H4 (cell line): ENCODE data around the gene SRSF6. TPM values are rescaled to one million over a fixed set of nuclear protein-coding genes. Genes with fewer than 3 reads are reported as not detected.
"Not testable (repeated sequence)": the region's sequence is repeated elsewhere in the genome, so short reads cannot be mapped to it uniquely, and the experiment has no call there.

Experiments used
- DNase-seq: peaks from one replicate; pipeline ENCODE4 v3.0.0-alpha.2; 2015; ENCODE audit warnings: low spot score
- total RNA-seq: library from RNA; depleted of rRNA; stranded (reverse); fragments of >200 nt; shearing (Covaris generic); gene quantifications from 2 replicates; pipeline ENCODE4 v1.2.3, GENCODE V29; 2014; rRNA removed

Gene SRSF6
- total RNA-seq, 1 experiment from 2014 or later: 41.9 TPM

DNA sequence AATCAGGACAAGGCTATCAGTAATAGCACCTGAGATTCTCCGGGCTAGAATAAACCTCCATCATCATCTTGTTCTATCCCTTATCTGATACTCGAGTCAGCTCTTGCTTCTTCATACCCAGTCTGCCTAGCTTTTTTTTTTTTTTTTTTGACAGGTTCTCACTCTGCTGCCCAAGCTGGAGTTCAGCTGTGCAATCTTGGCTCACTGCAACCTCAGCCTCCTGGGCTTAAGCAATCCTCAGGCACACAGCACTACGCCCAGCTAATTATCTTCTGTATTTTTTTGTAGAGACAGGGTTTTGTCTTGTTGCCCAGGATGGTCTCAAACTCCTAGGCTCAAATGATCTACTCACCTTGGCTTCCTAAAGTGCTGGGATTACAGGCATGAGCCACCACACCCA is 19.5 kb downstream of the SRSF6 start:
- no peak for DNase-seq

DNA sequence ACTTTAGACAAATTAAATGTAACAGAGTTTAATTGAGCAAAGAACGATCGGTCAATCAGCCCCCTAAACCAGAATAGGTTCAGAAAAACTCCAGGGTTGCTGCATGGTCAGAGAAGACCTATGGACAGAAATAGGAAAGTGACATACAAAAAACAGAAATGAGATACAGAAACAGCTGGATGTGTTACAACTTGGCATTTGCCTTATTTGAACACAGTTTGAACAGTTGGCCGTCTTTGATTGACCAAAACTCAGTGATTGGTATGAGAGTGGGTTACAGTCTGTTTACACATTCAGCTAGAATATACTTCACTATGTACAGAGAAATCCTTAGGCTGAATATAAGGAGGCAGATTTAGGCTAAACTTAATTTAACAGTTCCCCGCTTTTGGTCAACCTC is 19.9 kb downstream of the SRSF6 start:
- DNase-seq: no peak

DNA sequence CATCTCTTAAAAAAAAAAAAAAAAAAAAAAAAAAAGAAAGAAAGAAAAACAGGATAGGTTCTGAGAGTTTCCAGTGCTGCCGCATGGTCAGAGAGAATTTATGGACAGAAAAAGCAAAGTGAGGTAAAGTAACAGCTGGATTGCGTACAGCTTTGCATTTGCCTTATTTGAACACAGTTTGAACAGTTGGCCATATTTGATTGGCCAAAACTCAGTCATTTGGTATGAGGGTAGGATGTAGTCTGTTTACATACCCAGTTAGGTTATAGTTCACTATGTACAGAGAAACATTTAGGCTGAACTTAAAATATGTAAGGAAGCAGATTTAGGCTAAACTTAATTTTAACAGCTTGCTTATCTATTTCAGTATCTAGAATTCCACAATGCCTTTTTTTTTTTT is 32.3 kb downstream of the SRSF6 start:
- no peak for DNase-seq

DNA sequence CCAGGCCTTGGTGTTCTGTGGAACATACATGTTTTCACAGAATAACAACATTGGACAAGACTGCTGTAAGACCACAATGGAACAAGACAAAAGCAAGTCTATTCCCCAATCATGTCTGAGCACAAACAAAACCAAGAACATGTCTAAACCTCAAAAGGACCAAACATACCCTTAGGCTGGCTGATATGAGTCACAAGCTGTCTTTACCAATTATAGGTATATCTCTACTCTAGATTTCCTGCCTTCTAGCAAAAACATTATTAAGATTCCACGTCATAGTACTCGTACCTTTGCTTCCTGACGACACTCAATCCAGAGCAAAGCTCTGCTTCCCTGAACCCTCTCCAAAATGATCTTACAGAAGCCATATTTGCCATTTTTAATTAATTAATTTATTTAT is 34.4 kb downstream of the SRSF6 start:
- peak; percentile 44 for DNase-seq

DNA sequence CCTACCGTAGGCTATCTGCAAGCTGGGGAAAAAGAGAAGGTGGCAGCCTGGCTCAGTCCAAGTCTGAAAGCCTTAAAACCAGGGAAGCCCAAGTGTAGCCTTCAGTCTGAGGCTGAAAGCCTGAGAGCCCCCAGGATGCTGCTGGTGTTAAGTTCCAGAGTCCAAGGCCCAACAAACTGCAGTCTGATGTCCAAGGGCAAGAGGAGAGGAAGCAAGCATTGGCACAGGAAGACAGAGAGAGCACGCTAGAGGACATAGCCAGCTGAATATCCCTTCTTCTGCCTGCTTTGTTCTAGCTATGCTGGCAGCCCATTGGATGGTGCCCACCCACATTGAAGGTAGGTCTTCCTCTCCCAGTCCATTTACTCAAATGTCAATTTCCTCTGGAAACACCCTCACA is 37.7 kb downstream of the SRSF6 start:
- DNase-seq: no peak

DNA sequence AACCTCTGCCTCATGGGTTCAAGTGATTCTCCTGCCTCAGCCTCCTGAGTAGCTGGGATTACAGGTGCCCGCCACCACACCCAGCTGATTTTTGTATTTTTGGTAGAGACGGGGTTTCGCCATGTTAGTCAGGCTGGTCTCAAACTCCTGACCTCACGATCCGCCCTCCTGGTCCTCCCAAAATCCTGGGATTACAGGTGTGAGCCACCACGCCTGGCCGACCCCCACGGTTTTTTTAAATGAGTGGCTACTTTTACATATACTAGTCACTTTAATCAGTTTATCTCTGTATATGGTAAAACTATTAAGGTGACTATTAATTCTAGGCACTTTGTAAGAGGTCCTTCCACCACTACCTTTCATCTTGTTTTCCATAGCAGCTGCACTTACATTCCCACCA is 44.3 kb downstream of the SRSF6 start:
- not testable (repeated sequence) for DNase-seq

DNA sequence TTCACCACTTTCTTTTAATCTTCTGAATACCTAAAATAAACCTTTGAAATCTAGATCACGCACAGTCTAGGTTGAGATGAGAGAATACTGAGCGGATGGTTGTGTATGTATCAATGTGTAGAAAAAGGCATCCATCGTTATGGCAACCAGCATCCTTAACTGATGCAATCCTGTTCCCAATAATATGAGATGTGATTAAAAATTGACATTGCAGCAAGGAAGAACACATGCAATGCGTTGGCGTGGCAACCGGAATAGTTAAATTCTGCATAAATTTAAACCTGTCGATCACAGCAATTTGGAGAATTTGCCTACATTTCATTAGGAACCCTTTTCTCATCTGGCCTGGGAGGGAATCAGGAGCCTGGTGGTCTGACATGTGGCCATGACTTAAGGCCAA is 48.5 kb downstream of the SRSF6 start:
- DNase-seq: no peak

DNA sequence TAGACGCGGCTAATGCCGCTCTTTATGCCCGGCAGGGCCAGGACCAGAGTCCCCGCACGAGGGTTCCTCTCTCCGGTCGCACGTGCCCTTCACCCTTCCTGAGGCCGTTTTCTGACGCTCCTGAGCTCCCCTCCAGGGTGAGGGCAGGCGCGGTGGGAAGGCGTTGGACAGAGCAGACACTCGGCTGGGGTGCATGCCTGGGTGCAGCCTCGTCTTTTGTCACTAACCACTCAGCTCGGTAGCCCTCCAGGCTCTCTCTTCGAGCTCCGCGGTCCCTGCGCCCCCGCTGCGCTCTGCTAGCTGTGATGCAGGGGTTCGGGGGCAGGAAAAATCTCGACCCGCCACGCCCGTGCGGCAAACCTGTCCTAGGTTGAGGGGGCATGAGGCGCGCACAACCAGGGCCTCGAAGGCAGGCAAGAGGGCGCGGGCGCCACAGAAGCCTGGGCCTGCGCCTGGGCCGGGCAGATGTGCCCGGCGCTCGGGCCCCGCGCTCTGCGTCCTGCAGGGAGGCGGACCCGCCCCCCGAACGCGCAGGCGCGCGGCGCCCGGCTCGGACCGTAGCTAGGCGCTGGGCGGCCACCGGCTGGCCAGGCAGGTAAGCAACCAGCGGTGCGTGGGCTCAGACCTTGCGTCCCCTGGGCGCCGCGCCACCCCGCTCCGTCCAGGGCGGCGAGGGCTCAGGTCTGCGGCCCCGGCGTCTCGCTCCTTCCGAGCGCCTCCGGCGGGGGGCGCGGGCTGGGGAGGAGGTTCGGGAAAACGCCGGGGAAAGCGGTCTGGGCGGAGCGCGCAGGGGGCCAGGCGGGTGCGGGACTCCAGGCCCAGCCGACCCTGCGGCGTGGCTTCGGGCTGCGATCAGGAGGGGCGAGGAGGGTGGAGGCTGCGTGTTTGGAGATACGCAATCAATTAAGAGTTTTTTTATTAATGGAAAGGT is 49.7 kb downstream of the SRSF6 start, which contains the start of gene L3MBTL1:
TSS of gene L3MBTL1 (plus strand) at position 548 of the 931 bp plus-strand sequence. CDS start 5,807 bp downstream, outside the sequence.
- no peak for DNase-seq

DNA sequence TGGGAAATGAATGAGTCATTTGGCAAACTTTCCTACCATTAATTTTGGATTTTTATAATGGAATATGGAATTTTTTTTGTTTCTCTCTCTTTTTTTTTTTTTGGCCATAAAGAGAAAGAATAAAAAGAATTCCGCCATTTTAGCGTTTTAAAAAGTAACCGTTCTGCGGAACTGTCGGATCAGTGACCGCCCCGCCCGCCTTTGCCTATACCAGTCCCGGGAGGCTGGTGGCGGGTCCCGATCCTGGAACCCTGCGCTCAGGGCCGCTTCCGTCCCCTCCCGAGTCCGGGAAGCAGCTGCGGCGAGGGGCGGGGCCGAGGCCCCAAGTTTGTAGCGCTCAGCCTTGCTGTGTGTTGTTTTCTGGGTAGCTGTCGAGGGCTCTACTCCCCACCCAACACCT is 50.4 kb downstream of the SRSF6 start:
- no peak for DNase-seq

DNA sequence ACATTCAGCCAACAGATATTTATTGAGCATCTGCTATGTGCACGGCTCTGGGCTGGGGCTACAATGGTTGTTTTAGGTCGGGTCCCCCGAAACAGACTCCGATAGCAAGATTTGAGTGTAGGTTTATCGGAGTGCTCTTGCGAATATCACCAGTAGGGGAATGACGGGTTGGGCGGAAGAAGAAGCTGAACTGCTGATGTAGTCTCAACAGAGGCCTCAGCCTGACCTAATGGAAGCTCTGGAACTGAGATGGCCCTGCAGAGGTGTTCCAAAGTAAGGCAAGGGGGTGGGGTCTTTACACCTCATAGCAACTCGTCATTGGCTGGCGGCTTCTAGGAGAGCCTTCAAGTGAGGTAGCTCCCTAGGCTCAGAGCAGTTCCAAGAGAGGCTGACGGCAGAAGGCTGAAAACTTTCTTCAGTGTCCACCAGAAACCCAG is 50.9 kb downstream of the SRSF6 start:
- DNase-seq: no peak

DNA sequence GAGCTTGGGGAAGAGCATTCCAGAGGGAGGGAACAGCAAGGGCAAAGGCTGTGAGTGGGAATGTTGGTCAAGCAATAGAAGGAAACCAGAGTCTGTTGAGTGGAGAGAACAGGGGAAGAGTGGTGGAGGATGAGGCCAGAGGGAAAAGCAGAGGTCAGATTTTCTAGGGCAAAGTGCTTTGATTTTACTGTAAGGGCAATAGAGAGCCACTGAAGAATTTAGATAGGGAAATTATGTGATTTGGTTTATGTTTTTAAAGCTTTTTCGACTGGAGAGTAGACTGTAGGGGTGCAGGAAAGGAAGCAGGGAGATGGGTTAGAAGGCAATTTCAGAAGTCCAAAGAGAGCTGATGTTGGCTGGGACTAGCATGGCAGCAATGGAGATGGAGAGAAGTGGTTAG is 54.2 kb downstream of the SRSF6 start:
- no peak for DNase-seq

DNA sequence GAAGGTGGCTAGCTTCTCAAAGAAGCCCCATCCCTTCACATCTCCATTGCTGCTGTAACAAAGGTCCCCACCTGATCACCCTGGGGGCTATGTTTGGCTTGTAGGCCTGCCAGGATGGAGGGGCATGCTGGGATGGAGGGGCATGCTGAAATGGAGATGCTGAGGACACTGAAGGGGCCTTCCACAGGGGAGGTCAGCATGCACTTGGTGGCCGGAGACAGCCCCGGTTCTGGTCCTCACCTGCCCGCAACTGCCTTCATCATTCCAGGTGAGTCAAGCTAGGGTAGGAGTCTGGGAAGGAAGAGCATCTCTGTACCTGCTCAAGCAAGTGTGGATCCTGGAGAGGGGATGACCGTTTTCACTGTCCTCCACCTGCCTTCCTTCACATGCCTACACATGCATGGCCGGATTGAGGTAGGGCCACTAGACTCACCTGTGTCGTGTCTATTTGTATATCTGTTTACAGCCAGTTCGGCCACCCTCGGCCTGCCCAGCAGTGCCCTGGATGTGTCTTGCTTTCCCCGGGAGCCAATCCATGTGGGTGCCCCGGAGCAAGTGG is 55.8 kb downstream of the SRSF6 start:
- no peak for DNase-seq

Other genes starting within 250 kb of the SRSF6 start
- gene L3MBTL1, start 49.8 kb downstream of the SRSF6 start, total RNA-seq: 0.76 and 1.1 TPM in 2 replicates
- gene SGK2, start 101.1 kb downstream of the SRSF6 start, total RNA-seq: 0.23 TPM in 1 of 2 replicates, not detected in the other
- gene IFT52, start 133.0 kb downstream of the SRSF6 start, total RNA-seq: 32.1 TPM in 2 replicates
- 21.3 and 40.8 TPM in 2 replicates for gene MYBL2, start 209.2 kb downstream of the SRSF6 start, total RNA-seq